Colonic mucosa (tissue), 4 donors: ENCODE data around the gene L3MBTL2. TPM values are rescaled to one million over a fixed set of nuclear protein-coding genes. Genes with fewer than 3 reads are reported as not detected.

Experiments
- DNase-seq: peaks from one replicate; pipeline ENCODE4 v3.0.0-alpha.2; 2020
- H3K27ac ChIP-seq: fragments of 200-600 bp; one replicate; pipeline ENCODE4 v1.8.0; 2021
- H3K27me3 ChIP-seq: fragments of 200-600 bp; one replicate; pipeline ENCODE4 v1.8.0; 2021
- H3K36me3 ChIP-seq: fragments of 200-600 bp; one replicate; pipeline ENCODE4 v1.8.0; 2021
- H3K4me1 ChIP-seq: fragments of 200-600 bp; one replicate; pipeline ENCODE4 v1.8.0; 2021; ENCODE audit warnings: mild to moderate bottlenecking
- H3K4me3 ChIP-seq: fragments of 200-600 bp; one replicate; pipeline ENCODE4 v1.8.0; 2021
- H3K9ac ChIP-seq, 2 donors: one replicate each; pipeline ENCODE4 v1.7.0; 2013; ENCODE audit warnings: control low read depth in 2 of 2, low read depth in 2 of 2, low read length in 2 of 2
- H3K9me3 ChIP-seq: fragments of 200-600 bp; one replicate; pipeline ENCODE4 v1.8.0; 2021
- intact Hi-C: fragments of 100-400 bp; cut with DNase I; formaldehyde crosslinking; loops from one replicate; pipeline ENCODE4 v1.14.1; 2022
- total RNA-seq, 2 donors: library from RNA; stranded (reverse); fragmentation: NEBNext Ultra II Directional in 1 of 2; extraction: Animal tissue kit (Norgen Biotek cat#: 25700) in 1 of 2; gene quantifications; one replicate each; pipeline ENCODE4 v1.2.1, GENCODE V29; 2021
- TF ChIP-seq, protein P1 (sequence below): fragments of 200-600 bp; IDR thresholded peaks from one replicate; pipeline ENCODE4 v1.8.0; 2022; ENCODE audit warnings: antibody characterized with exemption, mild to moderate bottlenecking
- donor health status: healthy.
- donor health status: DM: no; HTN: no; CAD: no.
- donor health status: DM: no; HTN: no; CAD: no.

Gene L3MBTL2
- total RNA-seq, 2 donors from 2014 or later = 13.2 to 27.9 TPM

DNA sequence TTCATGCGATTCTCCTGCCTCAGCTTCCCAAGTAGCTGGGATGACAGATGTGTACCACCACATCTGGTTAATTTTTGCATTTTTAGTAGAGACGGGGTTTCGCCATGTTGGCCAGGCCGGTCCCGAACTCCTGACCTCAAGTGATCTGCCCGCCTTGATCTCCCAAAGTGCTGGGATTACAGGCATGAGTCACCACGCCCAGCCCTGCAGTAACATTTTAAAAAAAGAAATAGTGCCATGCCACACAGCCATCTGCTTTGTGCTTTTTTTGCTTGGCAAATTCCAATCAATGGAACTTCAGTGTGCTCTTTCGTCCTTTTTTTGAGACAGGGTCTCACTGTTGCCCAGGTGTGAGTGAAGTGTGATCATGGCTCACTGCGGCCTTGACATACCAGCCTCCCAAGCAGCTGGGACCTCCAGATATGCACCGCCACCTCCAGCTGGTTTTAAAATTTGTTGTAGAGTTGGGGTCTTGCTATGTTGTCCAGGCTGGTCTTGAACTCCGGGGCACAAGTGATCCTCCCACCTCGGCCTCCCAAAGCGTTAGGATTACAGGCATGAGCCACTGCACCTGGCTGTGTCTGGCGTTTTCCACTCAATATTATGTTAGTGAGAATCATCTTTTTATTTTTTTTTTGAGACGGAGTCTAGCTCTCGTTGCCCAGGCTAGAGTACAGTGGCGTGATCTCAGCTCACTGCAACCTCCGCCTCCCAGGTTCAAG is 37.4 kb downstream of the L3MBTL2 start:
- Histone ChIP-seq H3K4me3 (no peak overlapping the region), H3K4me1 (peaks cover 7% of the 10 kb centered on the region), H3K27ac (no peak overlapping the region), H3K9ac (no peak overlapping the region), H3K36me3 (no peaks in the 10 kb centered on the region), H3K27me3 (no peaks in the 10 kb centered on the region), H3K9me3 (no peaks in the 10 kb centered on the region)
- DNase-seq = no peak
- intact Hi-C loops = no loop called here
- TF ChIP-seq, protein P1, sequence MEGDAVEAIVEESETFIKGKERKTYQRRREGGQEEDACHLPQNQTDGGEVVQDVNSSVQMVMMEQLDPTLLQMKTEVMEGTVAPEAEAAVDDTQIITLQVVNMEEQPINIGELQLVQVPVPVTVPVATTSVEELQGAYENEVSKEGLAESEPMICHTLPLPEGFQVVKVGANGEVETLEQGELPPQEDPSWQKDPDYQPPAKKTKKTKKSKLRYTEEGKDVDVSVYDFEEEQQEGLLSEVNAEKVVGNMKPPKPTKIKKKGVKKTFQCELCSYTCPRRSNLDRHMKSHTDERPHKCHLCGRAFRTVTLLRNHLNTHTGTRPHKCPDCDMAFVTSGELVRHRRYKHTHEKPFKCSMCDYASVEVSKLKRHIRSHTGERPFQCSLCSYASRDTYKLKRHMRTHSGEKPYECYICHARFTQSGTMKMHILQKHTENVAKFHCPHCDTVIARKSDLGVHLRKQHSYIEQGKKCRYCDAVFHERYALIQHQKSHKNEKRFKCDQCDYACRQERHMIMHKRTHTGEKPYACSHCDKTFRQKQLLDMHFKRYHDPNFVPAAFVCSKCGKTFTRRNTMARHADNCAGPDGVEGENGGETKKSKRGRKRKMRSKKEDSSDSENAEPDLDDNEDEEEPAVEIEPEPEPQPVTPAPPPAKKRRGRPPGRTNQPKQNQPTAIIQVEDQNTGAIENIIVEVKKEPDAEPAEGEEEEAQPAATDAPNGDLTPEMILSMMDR = no peak

DNA sequence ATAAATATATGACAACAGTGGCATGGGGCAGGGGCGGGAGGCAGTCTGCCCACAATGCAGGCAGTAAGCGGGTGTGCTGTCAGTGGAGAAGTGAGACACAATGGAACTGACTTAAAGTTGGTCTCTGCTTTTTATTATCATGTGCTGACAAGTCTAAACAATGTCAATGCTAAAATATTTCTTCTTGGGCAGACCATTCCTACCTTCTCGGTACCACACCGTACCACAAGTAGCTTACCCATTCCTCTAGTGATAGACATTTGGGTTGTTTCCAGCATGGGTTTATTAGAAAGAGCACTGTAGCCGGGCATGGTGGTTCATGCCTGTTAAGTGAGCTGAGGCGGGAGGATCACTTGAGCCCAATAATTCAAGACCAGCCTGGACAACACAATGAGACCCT is 38.2 kb downstream of the L3MBTL2 start:
- H3K9me3 ChIP-seq = no peaks in the 10 kb centered on the region
- intact Hi-C loops = no loop called here
- no peak for DNase-seq
- peaks cover 3% of the 10 kb centered on the region for H3K4me1 ChIP-seq
- H3K27ac ChIP-seq = no peak overlapping the region
- no peak overlapping the region for H3K9ac ChIP-seq
- no peaks in the 10 kb centered on the region for H3K36me3 ChIP-seq
- H3K4me3 ChIP-seq = no peak overlapping the region
- no peaks in the 10 kb centered on the region for H3K27me3 ChIP-seq
- TF ChIP-seq, protein P1 = no peak

DNA sequence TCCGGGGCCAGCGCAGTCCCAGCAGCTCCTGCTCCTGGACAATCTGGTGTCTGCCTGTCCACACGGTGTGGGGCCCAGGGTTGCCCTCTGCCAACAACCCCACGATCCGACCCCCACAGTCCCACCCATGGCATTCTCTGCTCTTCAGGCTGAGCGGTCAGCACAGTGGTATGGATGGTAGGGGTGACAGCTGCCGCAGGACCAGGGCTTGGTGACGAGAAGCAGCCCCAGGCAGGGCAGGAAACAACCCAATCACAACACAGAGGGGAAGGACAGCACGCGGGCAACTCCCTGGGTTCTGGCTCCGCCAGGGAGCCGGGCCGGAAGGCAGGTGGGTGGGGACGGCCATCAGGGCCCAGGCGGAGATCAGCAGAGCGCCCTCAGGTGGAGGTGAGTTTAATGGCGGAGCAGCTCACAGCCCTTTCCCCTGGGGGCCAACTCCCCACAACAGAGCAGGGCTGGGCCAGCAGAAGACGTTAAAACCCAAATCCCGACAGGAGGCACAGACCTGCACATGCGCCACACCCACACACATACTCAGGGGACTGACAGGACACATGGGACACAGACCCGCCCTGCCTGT is 40.9 kb downstream of the L3MBTL2 start:
- no peaks in the 10 kb centered on the region for H3K27me3 ChIP-seq
- no peaks in the 10 kb centered on the region for H3K9me3 ChIP-seq
- TF ChIP-seq, protein P1 = no peak
- H3K4me1 ChIP-seq = no peaks in the 10 kb centered on the region
- H3K9ac ChIP-seq = no peak overlapping the region
- no peak overlapping the region for H3K4me3 ChIP-seq
- no peak for DNase-seq
- H3K36me3 ChIP-seq = no peaks in the 10 kb centered on the region
- H3K27ac ChIP-seq = no peak overlapping the region
- intact Hi-C loops = no loop called here

DNA sequence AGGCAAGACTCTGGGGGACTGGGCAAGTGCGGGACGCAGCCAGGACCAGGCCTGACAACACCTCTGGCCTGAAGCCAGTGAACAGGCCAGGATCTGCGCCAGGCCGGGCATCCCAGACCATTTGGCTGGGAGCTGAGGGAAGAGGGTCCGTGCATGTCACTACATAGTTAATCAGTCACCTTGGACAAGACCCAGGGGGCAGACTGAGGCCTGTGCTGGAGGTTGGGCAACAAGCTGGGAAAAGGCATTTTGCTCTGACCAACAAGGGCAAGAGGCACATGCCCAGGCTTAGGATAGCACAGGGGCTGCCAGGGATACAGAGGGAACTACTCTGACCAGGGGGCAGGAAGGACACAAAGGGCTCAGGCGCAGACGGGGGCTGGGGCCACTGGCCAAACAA is 42.6 kb downstream of the L3MBTL2 start:
- DNase-seq = no peak
- intact Hi-C loops = no loop called here

DNA sequence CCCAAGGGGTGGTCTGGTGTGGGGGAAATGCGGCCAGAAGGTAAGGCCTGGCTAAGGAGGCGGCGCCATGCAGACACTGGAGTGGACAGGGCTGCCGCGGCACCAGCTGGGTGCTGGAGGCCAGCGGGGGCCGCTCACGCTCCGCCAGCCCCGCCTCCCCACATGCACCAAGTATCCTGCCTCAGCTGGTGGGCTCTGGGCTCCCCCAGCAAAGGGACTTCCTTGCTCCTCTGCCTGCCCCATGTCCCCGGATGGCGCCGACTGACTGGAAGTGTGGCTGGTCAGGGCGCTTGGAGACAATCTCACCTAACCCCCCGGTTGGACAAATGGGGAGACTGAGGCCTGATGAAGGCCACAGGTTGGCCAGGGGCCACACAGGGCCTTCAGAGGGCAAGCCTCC is 43.2 kb downstream of the L3MBTL2 start:
- Histone ChIP-seq H3K36me3 (peaks cover 8% of the 10 kb centered on the region), H3K9ac (no peak overlapping the region)
- DNase-seq = no peak

More for the DNA sequence above, 42.6 kb downstream of the L3MBTL2 start:
- TF ChIP-seq, protein P1 = no peak
- Histone ChIP-seq H3K9ac (no peak overlapping the region), H3K4me3 (no peak overlapping the region), H3K9me3 (no peaks in the 10 kb centered on the region), H3K36me3 (peaks cover 1% of the 10 kb centered on the region), H3K4me1 (no peaks in the 10 kb centered on the region), H3K27me3 (no peaks in the 10 kb centered on the region), H3K27ac (no peak overlapping the region)

More for the DNA sequence above, 43.2 kb downstream of the L3MBTL2 start:
- Histone ChIP-seq H3K27me3 (no peaks in the 10 kb centered on the region), H3K4me1 (no peaks in the 10 kb centered on the region), H3K27ac (no peak overlapping the region), H3K4me3 (no peak overlapping the region), H3K9me3 (no peaks in the 10 kb centered on the region)
- TF ChIP-seq, protein P1 = no peak
- intact Hi-C loops = no loop called here
